Measurements from ENCODE around the gene HHAT. TPM values are rescaled to one million over a fixed set of nuclear protein-coding genes. Genes with fewer than 3 reads are reported as not detected.

Gene HHAT
- total RNA-seq, 4 donors from 2014 or later: 2.2 to 11.6 (median 7.3) TPM

DNA sequence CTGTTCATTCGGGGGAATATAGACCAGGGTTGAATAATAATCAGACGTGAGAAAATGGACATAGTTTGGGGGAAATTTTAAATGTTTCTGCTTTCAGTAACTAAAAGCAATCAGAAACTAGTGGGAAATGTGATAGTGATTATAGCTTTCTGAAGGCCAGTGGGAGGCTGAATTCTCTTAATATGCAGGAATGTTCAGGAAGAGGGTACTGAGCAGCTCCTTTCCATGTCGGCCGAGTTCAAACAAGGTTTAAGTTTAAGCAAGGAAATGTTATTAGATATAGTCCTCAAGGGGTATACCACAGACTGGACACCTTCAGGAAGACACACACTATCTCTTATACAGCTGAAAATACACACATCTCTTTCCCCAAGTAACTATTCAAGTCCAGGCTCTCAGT is 105.5 kb downstream of the HHAT start:
- Histone ChIP-seq H3K4me1 (no peaks in the 10 kb centered on the region), H3K4me3 (no peak overlapping the region), H3K9me3 (no peaks in the 10 kb centered on the region), H3K36me3 (no peaks in the 10 kb centered on the region), H3K27me3 (no peaks in the 10 kb centered on the region), H3K27ac (no peak overlapping the region)
- TF ChIP-seq POLR2A (IDR thresholded peaks at IDR 0.05) (no peak), EP300 (IDR thresholded peaks at IDR 0.05; ENCODE audit: low read depth) (no peak), POLR2AphosphoS5 (IDR thresholded peaks at IDR 0.05) (no peak)
- TF ChIP-seq, protein P1, sequence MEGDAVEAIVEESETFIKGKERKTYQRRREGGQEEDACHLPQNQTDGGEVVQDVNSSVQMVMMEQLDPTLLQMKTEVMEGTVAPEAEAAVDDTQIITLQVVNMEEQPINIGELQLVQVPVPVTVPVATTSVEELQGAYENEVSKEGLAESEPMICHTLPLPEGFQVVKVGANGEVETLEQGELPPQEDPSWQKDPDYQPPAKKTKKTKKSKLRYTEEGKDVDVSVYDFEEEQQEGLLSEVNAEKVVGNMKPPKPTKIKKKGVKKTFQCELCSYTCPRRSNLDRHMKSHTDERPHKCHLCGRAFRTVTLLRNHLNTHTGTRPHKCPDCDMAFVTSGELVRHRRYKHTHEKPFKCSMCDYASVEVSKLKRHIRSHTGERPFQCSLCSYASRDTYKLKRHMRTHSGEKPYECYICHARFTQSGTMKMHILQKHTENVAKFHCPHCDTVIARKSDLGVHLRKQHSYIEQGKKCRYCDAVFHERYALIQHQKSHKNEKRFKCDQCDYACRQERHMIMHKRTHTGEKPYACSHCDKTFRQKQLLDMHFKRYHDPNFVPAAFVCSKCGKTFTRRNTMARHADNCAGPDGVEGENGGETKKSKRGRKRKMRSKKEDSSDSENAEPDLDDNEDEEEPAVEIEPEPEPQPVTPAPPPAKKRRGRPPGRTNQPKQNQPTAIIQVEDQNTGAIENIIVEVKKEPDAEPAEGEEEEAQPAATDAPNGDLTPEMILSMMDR (IDR thresholded peaks at IDR 0.05): no peak
- WGBS, 2 donors (ENCODE audit: low coverage in 1 of 2): 78 to 94% methylated on average over 4 of the region's 4 CpGs
- in situ Hi-C loops (cut with MboI; ENCODE audit: low pct_ligation_motif_present in 1 of 4, low pct_unique_long_range_greater_than_20kb in 1 of 4, low sequenced_read_pairs in 3 of 4): no loop called here
- intact Hi-C loops (cut with DNase I; ENCODE audit: low total_unique reads): no loop called here
- no peak for DNase-seq

DNA sequence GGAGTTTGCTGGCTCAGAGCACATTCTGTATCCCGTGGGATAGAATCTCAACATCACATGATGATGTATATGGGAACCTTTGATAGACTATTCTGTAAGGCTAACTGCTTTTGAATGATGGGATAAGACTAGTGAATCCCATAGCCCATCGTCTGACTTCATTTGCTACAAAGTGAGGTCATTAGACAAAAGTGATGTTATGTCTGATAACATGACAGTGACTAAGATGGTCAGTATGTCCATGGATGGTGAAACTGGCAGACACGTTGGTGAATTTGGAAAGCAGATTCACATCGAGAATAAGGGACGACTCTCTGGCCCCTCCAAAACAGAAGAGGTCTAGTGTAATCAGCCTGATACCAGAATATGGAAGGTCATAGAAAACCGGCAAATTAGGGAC is 108.4 kb downstream of the HHAT start:
- no peaks in the 10 kb centered on the region for H3K36me3 ChIP-seq
- H3K27ac ChIP-seq: no peak overlapping the region
- 70 to 92% methylated on average over 2 to 6 of the region's 6 CpGs for WGBS, 2 donors (ENCODE audit: low coverage in 1 of 2)
- no peaks in the 10 kb centered on the region for H3K9me3 ChIP-seq
- no peak overlapping the region for H3K4me3 ChIP-seq
- no peak for DNase-seq
- in situ Hi-C loops (cut with MboI; ENCODE audit: low pct_ligation_motif_present in 1 of 4, low pct_unique_long_range_greater_than_20kb in 1 of 4, low sequenced_read_pairs in 3 of 4) (no loop called here), intact Hi-C loops (cut with DNase I; ENCODE audit: low total_unique reads) (no loop called here)
- TF ChIP-seq EP300 (IDR thresholded peaks at IDR 0.05; ENCODE audit: low read depth): no peak
- H3K27me3 ChIP-seq: no peaks in the 10 kb centered on the region
- no peaks in the 10 kb centered on the region for H3K4me1 ChIP-seq

DNA sequence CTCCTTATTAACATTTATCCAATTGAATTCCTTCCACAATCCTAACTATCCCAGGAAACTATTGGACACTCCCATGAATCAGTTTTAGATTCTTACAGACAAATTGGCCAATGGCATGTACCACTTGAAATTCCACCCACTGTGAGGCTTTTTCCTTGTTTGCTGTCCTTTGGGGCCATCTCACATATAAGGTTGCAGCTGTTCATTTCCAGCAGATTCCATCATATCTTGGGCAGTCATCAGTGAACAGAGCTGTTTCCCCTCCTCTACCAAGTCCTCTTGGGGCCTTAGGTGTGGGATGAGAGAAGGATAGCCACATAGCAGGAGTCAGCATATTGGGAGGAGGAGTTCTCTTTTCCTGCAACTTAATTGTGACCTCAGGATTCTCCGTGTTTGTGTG is 109.1 kb downstream of the HHAT start:
- no peaks in the 10 kb centered on the region for H3K4me1 ChIP-seq
- no peaks in the 10 kb centered on the region for H3K27me3 ChIP-seq
- intact Hi-C loops (cut with DNase I; ENCODE audit: low total_unique reads) (no loop called here), in situ Hi-C loops (cut with MboI; ENCODE audit: low pct_ligation_motif_present in 1 of 4, low pct_unique_long_range_greater_than_20kb in 1 of 4, low sequenced_read_pairs in 3 of 4) (no loop called here)
- no peaks in the 10 kb centered on the region for H3K9me3 ChIP-seq
- H3K4me3 ChIP-seq: no peak overlapping the region
- H3K27ac ChIP-seq: no peak overlapping the region
- TF ChIP-seq EP300 (IDR thresholded peaks at IDR 0.05; ENCODE audit: low read depth): no peak
- no peak for TF ChIP-seq POLR2AphosphoS5 (IDR thresholded peaks at IDR 0.05)
- TF ChIP-seq POLR2A (IDR thresholded peaks at IDR 0.05): no peak
- TF ChIP-seq, protein P1 (IDR thresholded peaks at IDR 0.05): no peak
- no peak for DNase-seq
- H3K36me3 ChIP-seq: no peaks in the 10 kb centered on the region
- WGBS, 2 donors (ENCODE audit: low coverage in 1 of 2): 94% methylated on average over 1 of the region's 1 CpG; no CpG with 5 or more reads in 1 of the 2 donors

DNA sequence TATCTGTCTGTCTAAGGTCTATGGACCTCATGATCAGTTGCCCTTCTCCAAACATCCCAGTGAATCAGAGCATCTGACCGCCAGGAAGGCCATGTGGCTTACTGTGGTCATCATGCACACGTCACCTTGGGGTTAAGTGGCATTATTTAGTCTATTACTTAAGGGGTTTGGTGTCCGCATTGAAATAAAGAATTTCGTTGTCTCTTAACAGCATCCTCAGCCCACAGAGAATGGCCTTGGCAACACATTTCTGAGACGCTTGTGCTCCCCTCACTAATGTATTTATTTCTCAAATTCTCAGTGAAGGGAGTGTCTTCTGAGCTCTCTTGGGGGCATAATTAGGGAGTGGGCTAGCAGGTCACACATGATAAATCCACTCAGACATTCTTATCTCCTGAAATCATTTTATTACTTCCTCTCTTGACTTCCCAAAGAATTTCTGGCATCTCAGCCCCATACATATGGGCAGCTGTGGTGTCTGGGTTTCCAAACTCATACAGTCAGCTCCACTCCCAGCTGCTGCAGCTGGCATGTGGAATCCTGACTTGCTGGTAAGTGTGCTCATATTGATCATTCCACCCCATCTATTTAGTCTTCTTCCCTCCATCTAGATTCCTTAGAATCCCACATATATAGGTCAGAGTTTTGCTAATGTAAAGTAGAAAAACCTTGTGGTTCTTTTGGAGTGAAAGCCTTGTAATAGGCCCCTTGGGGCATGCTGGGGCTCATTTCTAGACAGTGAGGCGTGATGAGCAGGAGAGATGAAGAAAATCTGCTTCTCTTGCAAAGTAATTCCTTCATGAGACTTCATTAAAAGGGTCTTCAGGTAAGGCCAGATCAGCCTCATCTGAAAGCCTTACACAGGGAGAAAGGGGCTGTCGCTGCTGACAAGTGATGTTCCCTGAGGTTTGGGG is 110.5 kb downstream of the HHAT start:
- no peaks in the 10 kb centered on the region for H3K9me3 ChIP-seq
- in situ Hi-C loops (cut with MboI; ENCODE audit: low pct_ligation_motif_present in 1 of 4, low pct_unique_long_range_greater_than_20kb in 1 of 4, low sequenced_read_pairs in 3 of 4) (no loop called here), intact Hi-C loops (cut with DNase I; ENCODE audit: low total_unique reads) (no loop called here)
- no peak overlapping the region for H3K4me3 ChIP-seq
- no peak overlapping the region for H3K27ac ChIP-seq
- TF ChIP-seq POLR2A (IDR thresholded peaks at IDR 0.05) (no peak), EP300 (IDR thresholded peaks at IDR 0.05; ENCODE audit: low read depth) (no peak), POLR2AphosphoS5 (IDR thresholded peaks at IDR 0.05) (no peak)
- TF ChIP-seq, protein P1 (IDR thresholded peaks at IDR 0.05): no peak
- H3K4me1 ChIP-seq: no peaks in the 10 kb centered on the region
- no peak for DNase-seq
- 53 to 72% methylated on average over 3 to 7 of the region's 7 CpGs for WGBS, 2 donors (ENCODE audit: low coverage in 1 of 2)
- no peaks in the 10 kb centered on the region for H3K27me3 ChIP-seq
- H3K36me3 ChIP-seq: no peaks in the 10 kb centered on the region

Measured in transverse colon (tissue), 4 donors.